Esophagus squamous epithelium (tissue), 4 donors: ENCODE data around the gene PPFIA4.

Experiments used
- POLR2A ChIP-seq, 4 donors: fragments of 450-650 bp; IDR thresholded peaks; one replicate each; pipeline ENCODE4 v1.6.1; 2017; ENCODE audit warnings: antibody characterized with exemption in 4 of 4, mild to moderate bottlenecking in 4 of 4, moderate library complexity in 3 of 4
- TF ChIP-seq, protein P1 (sequence below), 6 experiments: fragments of 450-650 bp in 4 of 6; fragments of 200-600 bp in 2 of 6; sonication (generic) in 2 of 6; IDR thresholded peaks; one replicate each; pipeline ENCODE4 v1.5.1; 2016 to 2019; ENCODE audit warnings: antibody characterized with exemption in 6 of 6, mild to moderate bottlenecking in 4 of 6, moderate library complexity in 4 of 6

DNA sequence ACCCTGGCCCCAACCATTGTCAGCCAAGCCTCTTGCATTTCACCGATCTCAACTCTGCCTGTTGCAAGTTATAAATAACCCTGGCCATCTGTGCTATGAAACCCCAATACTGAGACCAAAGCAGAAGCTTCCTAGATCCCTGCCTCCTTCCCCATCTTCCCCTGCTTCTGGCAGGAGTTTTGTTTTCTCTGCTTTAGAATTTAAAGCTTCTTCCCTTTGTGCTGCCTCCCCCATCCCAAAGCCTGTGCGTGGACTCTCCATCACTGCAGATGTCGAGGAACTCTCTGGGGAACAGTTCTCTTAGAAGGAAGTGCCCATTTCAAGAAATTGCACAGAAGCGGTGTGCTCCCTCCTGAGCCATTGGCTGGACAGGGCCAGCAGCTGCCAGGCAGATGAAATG lies 76.9 kb downstream of the PPFIA4 start:
- no peak for TF ChIP-seq POLR2A (IDR thresholded peaks at IDR 0.05)
- TF ChIP-seq, protein P1, sequence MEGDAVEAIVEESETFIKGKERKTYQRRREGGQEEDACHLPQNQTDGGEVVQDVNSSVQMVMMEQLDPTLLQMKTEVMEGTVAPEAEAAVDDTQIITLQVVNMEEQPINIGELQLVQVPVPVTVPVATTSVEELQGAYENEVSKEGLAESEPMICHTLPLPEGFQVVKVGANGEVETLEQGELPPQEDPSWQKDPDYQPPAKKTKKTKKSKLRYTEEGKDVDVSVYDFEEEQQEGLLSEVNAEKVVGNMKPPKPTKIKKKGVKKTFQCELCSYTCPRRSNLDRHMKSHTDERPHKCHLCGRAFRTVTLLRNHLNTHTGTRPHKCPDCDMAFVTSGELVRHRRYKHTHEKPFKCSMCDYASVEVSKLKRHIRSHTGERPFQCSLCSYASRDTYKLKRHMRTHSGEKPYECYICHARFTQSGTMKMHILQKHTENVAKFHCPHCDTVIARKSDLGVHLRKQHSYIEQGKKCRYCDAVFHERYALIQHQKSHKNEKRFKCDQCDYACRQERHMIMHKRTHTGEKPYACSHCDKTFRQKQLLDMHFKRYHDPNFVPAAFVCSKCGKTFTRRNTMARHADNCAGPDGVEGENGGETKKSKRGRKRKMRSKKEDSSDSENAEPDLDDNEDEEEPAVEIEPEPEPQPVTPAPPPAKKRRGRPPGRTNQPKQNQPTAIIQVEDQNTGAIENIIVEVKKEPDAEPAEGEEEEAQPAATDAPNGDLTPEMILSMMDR (IDR thresholded peaks at IDR 0.05) = no peak
